GM20431 (cell line): ENCODE results near the gene GSTA4.

Source experiments
- in situ Hi-C: fragments of 300-500 bp; cut with MseI, MboI; formaldehyde crosslinking; loops from one replicate; pipeline ENCODE4 v1.15.0; 2020; ENCODE audit warnings: low sequenced_read_pairs; ENCODE audit not compliant: unreplicated experiment

Gene GSTA4

DNA sequence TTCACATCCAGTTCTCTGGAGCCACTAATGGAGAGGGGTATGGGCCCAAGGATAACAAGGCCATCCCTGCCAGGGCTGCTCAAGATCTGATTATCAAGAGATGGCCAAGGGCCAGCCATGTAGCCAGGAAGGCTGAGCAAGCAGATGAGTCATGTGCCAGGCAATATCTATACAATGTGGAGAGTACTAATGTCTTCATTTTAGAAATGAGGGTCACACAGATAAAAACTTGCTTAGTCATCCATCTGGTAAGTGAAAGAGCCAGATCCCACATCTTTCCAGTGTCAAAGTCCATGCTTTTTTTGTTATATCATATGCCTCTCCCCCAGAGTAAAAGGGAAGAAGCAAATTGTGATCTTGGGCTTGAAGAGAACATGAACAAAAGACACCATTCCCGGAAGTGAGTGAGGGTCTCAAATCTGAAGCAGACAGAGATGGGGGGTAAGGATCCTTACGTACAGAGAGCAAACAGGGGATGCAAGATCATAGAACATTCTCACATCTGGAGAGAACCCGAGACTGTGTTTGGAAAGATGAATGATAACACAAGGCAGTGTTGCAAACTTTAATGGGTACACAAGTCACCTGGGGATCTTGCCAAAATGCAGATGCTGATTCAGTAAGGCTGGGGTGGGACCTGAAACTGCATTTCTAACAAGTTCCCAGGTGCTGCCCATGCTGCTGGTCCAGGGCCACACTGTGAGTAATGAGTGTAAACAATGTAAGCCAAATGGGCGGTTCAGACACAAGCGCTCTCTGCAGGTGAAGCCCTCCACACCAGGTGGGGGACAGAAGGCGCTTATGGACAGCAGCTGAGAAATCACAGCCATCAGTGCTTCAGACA lies 65.5 kb downstream of the GSTA4 start:
- in situ Hi-C loops = no loop called here
